Central memory CD8-positive, alpha-beta T cell (primary cell): Measurements from ENCODE around the gene RASA4B.
"Not testable (repeated sequence)": the region's sequence is repeated elsewhere in the genome, so short reads cannot be mapped to it uniquely, and the experiment has no call there.

ENCODE experiments used
- ATAC-seq: fragments of 150-1000 bp; cut with Tn5 transposase; replicated peaks from 2 replicates; pipeline ENCODE4 v1.10.0; 2022; ENCODE audit warnings: mild to moderate bottlenecking, moderate FRiP score, moderate number of reproducible peaks; ENCODE audit not compliant: poor library complexity, severe bottlenecking; ENCODE audit errors: extremely low read depth
- DNase-seq, 2 donors: peaks; one replicate each; pipeline ENCODE4 v3.0.0; 2021; ENCODE audit warnings: low spot score in 2 of 2
- H3K27ac Mint-ChIP-seq: one replicate; pipeline ENCODE4 v1.8.0; 2022; ENCODE audit warnings: low read depth, mild to moderate bottlenecking, moderate library complexity, mixed read lengths
- H3K27me3 Mint-ChIP-seq: one replicate; pipeline ENCODE4 v1.8.0; 2022; ENCODE audit warnings: mixed read lengths
- H3K36me3 Mint-ChIP-seq: one replicate; pipeline ENCODE4 v1.8.0; 2022; ENCODE audit warnings: mild to moderate bottlenecking, moderate library complexity, mixed read lengths; ENCODE audit not compliant: insufficient read depth
- H3K4me1 Mint-ChIP-seq: one replicate; pipeline ENCODE4 v1.8.0; 2022; ENCODE audit warnings: mixed read lengths
- H3K4me3 Mint-ChIP-seq: one replicate; pipeline ENCODE4 v1.8.0; 2022; ENCODE audit warnings: mild to moderate bottlenecking, moderate library complexity, mixed read lengths
- H3K9me3 Mint-ChIP-seq: one replicate; pipeline ENCODE4 v1.8.0; 2022; ENCODE audit warnings: mixed read lengths

The RASA4B gene

DNA sequence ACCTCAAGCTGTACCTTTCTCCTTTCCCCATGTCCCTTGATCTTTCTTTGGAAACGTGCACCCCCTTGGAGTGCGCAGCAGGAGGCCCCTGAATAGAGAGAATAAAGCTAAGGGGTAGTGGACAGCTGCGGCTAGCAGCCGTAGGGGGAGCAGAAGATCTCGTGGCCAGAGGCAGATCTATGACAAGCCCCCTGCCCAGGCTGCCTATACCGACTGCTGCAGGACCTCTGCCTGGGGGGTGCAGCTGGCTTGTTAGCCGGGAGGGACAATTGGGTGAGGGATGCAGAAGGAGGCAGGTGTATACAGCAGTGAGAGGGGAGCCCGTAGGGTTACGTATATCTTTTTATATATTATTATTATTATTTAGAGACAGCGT, 38.4 kb downstream of the RASA4B start:
- ATAC-seq = peak; percentile 3
- not testable (repeated sequence) for H3K4me1 Mint-ChIP-seq, H3K36me3 Mint-ChIP-seq, H3K27me3 Mint-ChIP-seq, H3K27ac Mint-ChIP-seq, DNase-seq, H3K9me3 Mint-ChIP-seq
- peak overlapping the region; percentile 79 for H3K4me3 Mint-ChIP-seq

DNA sequence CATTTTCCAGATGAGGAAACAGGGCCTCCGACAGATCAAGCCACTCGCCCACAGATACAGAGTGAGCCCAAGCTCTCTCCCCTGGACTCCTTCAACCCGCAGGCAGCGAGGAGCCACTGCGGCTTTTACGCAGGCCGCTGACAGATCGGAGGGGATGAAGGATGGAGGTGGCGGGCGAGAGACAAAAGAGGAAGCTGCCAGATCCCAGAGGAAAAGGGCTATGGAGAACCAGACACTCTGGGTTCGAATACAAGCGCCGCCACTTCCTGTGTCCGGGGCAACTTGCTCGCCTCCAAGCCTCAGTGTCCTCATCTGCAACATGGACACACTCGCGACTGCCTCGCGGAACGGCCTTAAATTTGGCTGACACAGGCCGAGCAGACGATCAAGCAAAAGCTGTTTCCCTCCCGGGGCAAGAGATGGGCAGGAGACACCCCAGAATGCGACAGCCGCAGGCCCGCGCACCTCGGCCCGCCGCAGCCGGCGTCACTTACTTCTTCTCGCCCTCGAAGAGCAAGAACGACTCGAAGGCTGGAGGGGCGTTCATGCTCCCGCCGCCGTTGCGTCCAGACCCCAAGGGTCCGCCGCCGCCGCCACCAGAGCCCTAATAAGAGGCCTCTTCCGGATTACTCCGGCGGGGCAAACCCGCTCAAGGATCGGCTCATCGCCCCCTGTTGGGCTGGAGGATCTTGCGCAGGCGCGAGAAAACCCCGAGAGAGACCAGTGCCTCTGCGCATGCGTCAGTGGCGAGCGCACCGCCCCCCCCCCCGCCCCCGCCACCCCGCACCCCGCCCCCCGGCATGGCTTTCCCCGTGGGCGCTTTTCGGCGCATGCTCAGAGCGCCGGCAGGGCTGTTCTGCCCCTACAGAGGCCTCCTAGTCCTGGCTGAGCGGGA, 39.0 kb downstream of the RASA4B start, which contains the start of gene POLR2J:
TSS of gene POLR2J (minus strand) at position 609 of the 895 bp plus-strand sequence. CDS start at position 547, 62 bp downstream.
- DNase-seq (peak; percentile 69 to 94), ATAC-seq (peak; percentile 83)
- H3K27ac Mint-ChIP-seq = peak within 1 kb of the TSS; percentile 71
- H3K27me3 Mint-ChIP-seq, H3K36me3 Mint-ChIP-seq, H3K4me1 Mint-ChIP-seq, H3K9me3 Mint-ChIP-seq: not testable (repeated sequence)
- peak within 1 kb of the TSS; percentile 79 for H3K4me3 Mint-ChIP-seq

DNA sequence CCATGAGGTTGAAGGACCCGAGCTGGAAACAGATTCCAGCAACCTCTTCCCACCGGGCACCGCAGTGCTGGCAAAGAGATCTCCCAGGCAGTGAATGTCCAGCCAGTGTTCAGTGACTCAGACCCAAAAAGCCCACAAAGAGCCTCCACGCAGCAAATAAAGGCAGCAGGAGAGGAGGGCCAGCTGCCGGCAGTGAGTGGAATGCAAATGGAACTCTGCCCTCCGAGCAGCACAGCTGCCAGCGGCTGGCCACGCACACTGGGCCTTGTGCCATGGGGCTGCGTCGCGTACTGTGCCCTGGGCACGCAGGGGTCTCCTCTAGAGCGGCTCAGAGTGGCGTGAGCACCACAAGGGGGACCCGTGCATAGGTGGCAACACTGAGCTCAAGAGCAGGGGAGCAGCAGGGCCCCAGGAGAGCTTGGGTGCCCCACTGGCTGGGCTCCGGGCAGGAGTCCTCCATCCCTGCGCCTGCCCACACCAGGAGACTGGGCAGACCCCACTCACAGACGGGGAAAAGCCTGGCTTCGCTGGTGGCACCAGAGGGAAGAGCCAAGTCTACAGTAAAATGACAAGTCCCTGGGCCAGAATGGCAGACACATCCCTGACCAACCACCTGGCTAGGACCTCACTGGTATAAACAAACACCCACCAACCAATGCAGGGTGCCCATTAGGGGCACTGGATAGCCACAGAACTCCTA, 42.7 kb downstream of the RASA4B start:
- H3K9me3 Mint-ChIP-seq, ATAC-seq: not testable (repeated sequence)
- peaks cover 21% of the 10 kb centered on the region for H3K36me3 Mint-ChIP-seq

GRCh38 chr7:102474116-102474515, 43.5 kb downstream of the RASA4B start:
- H3K9me3 Mint-ChIP-seq, ATAC-seq, H3K27me3 Mint-ChIP-seq, H3K4me3 Mint-ChIP-seq, H3K4me1 Mint-ChIP-seq, H3K27ac Mint-ChIP-seq: not testable (repeated sequence)
- peaks cover 22% of the 10 kb centered on the region for H3K36me3 Mint-ChIP-seq
- DNase-seq = peak in 1 of 2 donors; percentile 8

More for the DNA sequence above, 42.7 kb downstream of the RASA4B start:
- H3K27me3 Mint-ChIP-seq, H3K4me1 Mint-ChIP-seq, H3K4me3 Mint-ChIP-seq, H3K27ac Mint-ChIP-seq: not testable (repeated sequence)
- peak in 1 of 2 donors; percentile 3 for DNase-seq

GRCh38 chr7:102473271-102473991, 44.1 kb downstream of the RASA4B start:
- DNase-seq (no peak), ATAC-seq (no peak)
- Mint-ChIP-seq H3K9me3 (no peaks in the 10 kb centered on the region), H3K36me3 (peaks cover 18% of the 10 kb centered on the region), H3K27ac (no peak overlapping the region), H3K4me3 (no peak overlapping the region), H3K4me1 (no peaks in the 10 kb centered on the region), H3K27me3 (no peaks in the 10 kb centered on the region)

GRCh38 chr7:102472126-102473041, 45.2 kb downstream of the RASA4B start:
- no peaks in the 10 kb centered on the region for H3K27me3 Mint-ChIP-seq
- peak overlapping the region; percentile 83 for H3K27ac Mint-ChIP-seq
- peaks cover 19% of the 10 kb centered on the region for H3K36me3 Mint-ChIP-seq
- no peak for DNase-seq
- no peaks in the 10 kb centered on the region for H3K4me1 Mint-ChIP-seq
- no peak for ATAC-seq
- H3K9me3 Mint-ChIP-seq = no peaks in the 10 kb centered on the region
- no peak overlapping the region for H3K4me3 Mint-ChIP-seq

- Mint-ChIP-seq H3K4me1 (peaks cover 3% of the 10 kb centered on the region), H3K36me3 (peaks cover 25% of the 10 kb centered on the region), H3K27ac (peak overlapping the region; percentile 83), H3K27me3 (no peaks in the 10 kb centered on the region), H3K4me3 (no peak overlapping the region), H3K9me3 (no peaks in the 10 kb centered on the region)
- DNase-seq (no peak), ATAC-seq (no peak)
These were observed 45.8 kb downstream of the RASA4B start for GRCh38 chr7:102471791-102472125.

GRCh38 chr7:102469972-102470825, 47.4 kb downstream of the RASA4B start:
- no peak for ATAC-seq
- no peak for DNase-seq
- Mint-ChIP-seq H3K36me3 (peaks cover 29% of the 10 kb centered on the region), H3K4me1 (peaks cover 10% of the 10 kb centered on the region), H3K27me3 (no peaks in the 10 kb centered on the region), H3K27ac (no peak overlapping the region), H3K9me3 (no peaks in the 10 kb centered on the region), H3K4me3 (no peak overlapping the region)

GRCh38 chr7:102469351-102469971, 48.1 kb downstream of the RASA4B start:
- DNase-seq (no peak), ATAC-seq (no peak)
- Mint-ChIP-seq H3K27me3 (no peaks in the 10 kb centered on the region), H3K27ac (peak overlapping the region; percentile 55), H3K4me1 (peaks cover 12% of the 10 kb centered on the region), H3K4me3 (no peak overlapping the region), H3K36me3 (peaks cover 31% of the 10 kb centered on the region), H3K9me3 (no peaks in the 10 kb centered on the region)

GRCh38 chr7:102468478-102469350, 48.9 kb downstream of the RASA4B start:
- H3K9me3 Mint-ChIP-seq = no peaks in the 10 kb centered on the region
- H3K4me3 Mint-ChIP-seq = no peak overlapping the region
- peaks cover 17% of the 10 kb centered on the region for H3K4me1 Mint-ChIP-seq
- DNase-seq (no peak), ATAC-seq (no peak)
- peak overlapping the region; percentile 55 for H3K27ac Mint-ChIP-seq
- peaks cover 35% of the 10 kb centered on the region for H3K36me3 Mint-ChIP-seq
- no peaks in the 10 kb centered on the region for H3K27me3 Mint-ChIP-seq
